Rectal smooth muscle tissue (tissue), 1 donor: ENCODE results near the gene ENGASE.
"Not testable (repeated sequence)": the region's sequence is repeated elsewhere in the genome, so short reads cannot be mapped to it uniquely, and the experiment has no call there.

Source experiments
- H3K27ac ChIP-seq: one replicate; pipeline ENCODE4 v1.7.0; 2013; ENCODE audit warnings: low read depth, low read length, inconsistent platforms
- H3K27me3 ChIP-seq: one replicate; pipeline ENCODE4 v1.7.0; 2013; ENCODE audit warnings: low read length; ENCODE audit not compliant: control insufficient read depth, insufficient read depth
- H3K36me3 ChIP-seq: one replicate; pipeline ENCODE4 v1.7.0; 2013; ENCODE audit warnings: low read length; ENCODE audit not compliant: control insufficient read depth, insufficient read depth
- H3K4me1 ChIP-seq: one replicate; pipeline ENCODE4 v1.7.0; 2013; ENCODE audit warnings: low read length; ENCODE audit not compliant: control insufficient read depth, insufficient read depth
- H3K4me3 ChIP-seq: one replicate; pipeline ENCODE4 v1.7.0; 2013; ENCODE audit warnings: low read length
- H3K9ac ChIP-seq: one replicate; pipeline ENCODE4 v1.7.0; 2013; ENCODE audit warnings: low read length

The ENGASE gene, protein sequence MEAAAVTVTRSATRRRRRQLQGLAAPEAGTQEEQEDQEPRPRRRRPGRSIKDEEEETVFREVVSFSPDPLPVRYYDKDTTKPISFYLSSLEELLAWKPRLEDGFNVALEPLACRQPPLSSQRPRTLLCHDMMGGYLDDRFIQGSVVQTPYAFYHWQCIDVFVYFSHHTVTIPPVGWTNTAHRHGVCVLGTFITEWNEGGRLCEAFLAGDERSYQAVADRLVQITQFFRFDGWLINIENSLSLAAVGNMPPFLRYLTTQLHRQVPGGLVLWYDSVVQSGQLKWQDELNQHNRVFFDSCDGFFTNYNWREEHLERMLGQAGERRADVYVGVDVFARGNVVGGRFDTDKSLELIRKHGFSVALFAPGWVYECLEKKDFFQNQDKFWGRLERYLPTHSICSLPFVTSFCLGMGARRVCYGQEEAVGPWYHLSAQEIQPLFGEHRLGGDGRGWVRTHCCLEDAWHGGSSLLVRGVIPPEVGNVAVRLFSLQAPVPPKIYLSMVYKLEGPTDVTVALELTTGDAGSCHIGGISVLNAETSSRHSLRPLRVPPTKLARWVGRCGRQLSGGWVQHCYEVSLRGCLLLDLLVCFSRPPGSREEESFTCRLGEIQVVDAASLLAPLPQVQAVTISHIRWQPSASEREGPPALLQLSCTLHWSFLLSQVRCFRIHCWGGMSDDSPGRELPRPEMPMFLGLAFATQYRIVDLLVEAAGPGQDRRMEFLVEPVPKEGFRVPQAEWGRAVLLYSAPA

DNA sequence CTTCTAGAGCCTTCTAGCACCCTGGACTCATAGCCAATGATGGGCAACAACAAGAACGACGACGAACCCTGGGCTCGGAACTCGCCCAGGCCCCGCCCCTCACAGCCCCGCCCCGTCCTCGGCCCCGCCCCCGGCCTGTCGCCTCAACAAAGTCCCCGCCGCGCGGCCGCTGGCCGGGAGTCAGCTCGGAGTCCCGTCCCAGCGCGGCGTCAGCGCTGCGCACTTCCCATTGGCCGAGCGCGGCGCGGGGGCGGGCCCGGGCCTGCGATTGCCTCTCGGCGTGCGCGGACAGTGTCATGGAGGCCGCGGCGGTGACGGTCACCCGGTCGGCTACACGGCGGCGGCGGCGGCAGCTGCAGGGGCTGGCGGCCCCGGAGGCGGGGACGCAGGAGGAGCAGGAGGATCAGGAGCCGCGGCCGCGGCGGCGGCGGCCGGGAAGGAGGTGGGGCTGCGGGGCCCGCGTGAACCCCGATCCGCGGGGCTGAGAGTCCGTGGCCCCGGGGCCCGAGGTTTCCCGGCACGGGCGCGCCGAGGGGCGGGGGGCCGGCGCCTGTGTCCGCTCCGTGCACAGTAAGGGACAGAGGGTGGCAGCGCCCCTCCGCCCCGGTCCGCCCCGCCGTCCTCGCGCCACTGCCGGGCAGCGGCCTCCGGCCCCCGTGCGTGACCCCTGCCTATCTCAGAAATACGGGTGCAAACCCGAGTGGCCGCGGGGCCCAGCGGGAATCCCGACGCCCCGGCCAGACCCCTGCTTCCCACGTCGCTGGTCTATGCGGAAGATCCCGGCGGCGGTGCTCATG is at the start of gene ENGASE:
Gene ENGASE, plus strand, starts transcription at position 176 of the 797 bp plus-strand sequence. Its CDS starts 121 bp downstream, at position 297.
- H3K4me3 ChIP-seq, result peak within 1 kb of the TSS; percentile 52
- peaks cover 7% of the 10 kb centered on the region for H3K36me3 ChIP-seq
- H3K4me1 ChIP-seq, result peaks cover 7% of the 10 kb centered on the region

DNA sequence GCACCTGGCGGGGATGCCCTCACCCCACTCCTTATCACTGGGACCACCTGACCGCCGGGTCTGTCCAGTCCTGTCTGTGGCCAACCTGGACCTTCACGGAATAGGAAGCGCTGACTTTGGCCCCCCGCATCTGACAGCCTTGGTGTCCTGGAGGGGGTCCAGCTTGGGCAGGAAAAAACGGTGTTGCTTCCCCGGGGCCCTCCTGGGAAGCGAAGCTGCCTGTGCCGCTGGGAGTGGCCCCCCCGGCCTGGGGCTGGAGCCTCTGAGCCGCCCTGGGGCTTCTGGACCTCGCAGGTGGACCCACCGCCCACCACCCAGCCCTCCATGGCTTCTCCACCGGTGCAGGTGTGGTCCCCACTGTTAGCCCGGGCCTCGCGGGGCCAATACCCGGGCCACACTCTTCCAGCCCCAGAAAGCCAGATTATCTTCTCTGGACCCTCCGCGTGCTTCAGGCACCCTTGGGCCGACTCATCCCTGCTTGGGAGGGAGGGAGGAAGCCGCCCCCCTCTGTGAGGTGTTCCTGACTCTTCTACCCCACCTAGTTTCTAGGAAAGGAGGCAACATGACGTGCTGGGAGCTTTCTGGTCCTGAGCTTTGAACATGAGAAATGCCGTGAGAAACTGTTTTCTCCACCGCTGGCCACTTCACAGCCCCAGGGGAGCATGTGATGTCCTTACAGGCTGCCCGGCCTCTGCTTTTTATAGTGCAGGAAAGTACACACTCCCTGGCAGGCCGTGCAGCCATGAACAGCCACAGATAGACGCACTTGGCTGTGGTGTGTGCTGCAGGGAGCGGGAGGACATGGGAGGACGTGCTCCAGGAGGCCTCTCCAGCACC is 49.5 kb upstream of the ENGASE start:
- H3K9ac ChIP-seq, result no peak overlapping the region
- no peaks in the 10 kb centered on the region for H3K36me3 ChIP-seq
- peak overlapping the region; percentile 66 for H3K4me3 ChIP-seq
- H3K4me1 ChIP-seq, result peaks cover 23% of the 10 kb centered on the region
- H3K27me3 ChIP-seq, result peaks cover 5% of the 10 kb centered on the region
- H3K27ac ChIP-seq, result no peak overlapping the region

More for the DNA sequence above, at the start of gene ENGASE:
- Histone ChIP-seq H3K9ac (peak within 1 kb of the TSS; percentile 52), H3K27me3 (no peaks in the 10 kb centered on the region), H3K27ac (peak within 1 kb of the TSS; percentile 47)

DNA sequence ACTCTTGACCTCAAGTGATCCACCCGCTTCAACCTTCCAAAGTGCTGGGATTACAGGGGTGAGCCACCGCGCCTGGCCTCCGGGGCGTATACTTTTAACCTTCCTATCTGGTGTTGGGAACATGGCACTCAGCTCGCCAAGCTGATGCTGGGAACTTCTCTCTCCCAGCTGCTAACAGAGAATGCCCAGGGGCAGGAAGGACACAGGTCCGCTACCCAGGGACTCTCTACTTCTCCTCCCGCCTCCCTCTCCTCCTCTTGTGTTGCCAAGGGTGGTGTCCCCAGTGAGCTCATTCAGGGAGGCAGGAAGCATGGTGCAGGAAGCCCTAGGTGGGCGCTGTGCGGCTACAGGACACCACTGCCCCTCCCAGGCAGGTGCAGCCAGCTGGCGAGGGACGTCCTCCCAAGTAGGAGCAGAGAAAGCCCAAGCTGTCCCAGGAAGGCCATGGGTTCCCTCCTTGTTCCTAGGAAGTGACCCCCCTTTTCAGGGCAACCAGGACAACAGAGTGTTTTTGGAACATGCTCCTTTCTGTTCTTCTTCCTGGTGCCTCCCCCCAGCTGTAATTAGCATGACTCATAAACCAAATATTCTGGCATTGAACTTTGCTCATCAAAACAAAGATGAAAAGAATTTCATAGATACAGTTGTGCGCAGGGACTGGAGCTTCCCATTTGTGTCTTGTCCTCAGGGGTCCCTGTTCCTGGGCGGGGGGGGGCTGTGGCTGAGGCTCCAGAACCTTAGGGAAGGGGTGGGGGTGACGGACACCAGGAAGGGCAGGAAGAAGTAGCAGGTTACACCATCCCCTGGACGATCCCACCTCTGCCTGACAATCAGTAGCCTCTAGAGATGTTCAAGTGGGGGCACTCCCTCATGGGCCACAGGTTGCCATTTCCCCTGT is 48.0 kb upstream of the ENGASE start:
- Histone ChIP-seq H3K36me3 (no peaks in the 10 kb centered on the region), H3K27me3 (peaks cover 5% of the 10 kb centered on the region), H3K4me3 (peak overlapping the region; percentile 51), H3K9ac (no peak overlapping the region), H3K4me1 (peaks cover 21% of the 10 kb centered on the region), H3K27ac (no peak overlapping the region)

DNA sequence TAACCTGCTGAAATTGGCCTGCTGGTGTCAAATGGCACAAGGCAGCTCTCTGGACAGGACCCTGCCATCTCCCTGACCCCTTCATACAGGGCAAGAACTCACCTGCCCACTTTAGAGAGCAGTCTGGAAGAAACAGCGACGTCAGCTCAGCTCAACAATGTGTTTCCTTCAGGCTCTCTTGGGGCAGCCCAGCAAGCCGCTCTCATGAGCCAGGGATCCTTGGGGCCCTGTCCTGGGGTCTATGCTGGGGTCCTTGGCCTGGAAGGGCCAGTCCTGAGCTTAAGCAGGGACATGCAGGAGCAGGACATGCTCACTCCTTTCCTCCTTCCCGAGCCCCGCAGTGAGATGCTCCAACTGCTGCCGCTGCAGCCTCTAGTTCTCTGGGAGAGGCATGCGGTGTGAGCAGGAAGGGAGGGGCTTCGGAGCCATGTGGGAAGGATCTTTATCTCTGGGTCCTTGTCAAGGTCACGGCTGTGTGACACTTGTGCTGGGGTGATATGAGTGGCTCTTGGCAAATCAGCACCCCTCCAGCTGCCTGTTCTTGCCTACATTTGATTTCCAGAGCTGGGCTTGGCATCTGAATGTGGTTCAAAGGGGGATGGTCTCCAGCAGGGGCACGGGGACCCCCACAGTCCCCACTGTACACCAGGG is 47.2 kb upstream of the ENGASE start:
- H3K9ac ChIP-seq, result no peak overlapping the region
- H3K4me3 ChIP-seq, result peak overlapping the region; percentile 44
- H3K27ac ChIP-seq, result no peak overlapping the region
- peaks cover 21% of the 10 kb centered on the region for H3K4me1 ChIP-seq
- H3K27me3 ChIP-seq, result peaks cover 5% of the 10 kb centered on the region
- H3K36me3 ChIP-seq, result no peaks in the 10 kb centered on the region

DNA sequence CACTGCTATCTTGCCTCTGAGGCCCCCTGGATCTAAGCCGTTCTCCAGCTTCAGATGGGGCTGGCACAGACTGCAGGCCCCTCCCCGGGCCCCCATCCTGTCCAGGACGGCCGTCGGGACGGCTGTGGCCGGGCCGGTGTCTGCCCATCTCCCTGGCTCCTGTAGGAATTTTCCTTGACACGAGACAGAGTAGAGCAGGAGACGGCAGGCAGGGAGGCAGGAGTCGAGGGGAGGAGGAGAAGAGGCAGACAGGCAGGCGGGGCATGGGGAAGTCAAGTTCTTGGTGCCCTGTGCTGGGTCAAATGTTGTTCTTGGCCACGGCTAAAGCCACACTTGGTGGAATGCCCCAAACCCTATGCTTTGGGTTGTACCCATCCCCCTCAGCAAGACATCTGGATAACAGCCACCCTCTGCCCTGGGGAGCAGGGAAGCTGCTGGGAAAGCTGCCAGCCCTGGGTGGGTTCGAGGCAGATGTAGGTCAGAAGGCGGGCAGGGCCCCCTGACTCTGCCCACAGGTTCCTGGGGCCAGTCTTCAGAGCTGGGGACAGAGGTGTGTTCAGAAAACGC is 46.6 kb upstream of the ENGASE start:
- peak overlapping the region; percentile 44 for H3K4me3 ChIP-seq
- no peak overlapping the region for H3K9ac ChIP-seq
- H3K27me3 ChIP-seq, result peaks cover under 1% of the 10 kb centered on the region
- no peaks in the 10 kb centered on the region for H3K36me3 ChIP-seq
- H3K27ac ChIP-seq, result no peak overlapping the region
- H3K4me1 ChIP-seq, result peaks cover 21% of the 10 kb centered on the region

- no peak overlapping the region for H3K9ac ChIP-seq
Observed at GRCh38 chr17:79028496-79029326, 45.9 kb upstream of the ENGASE start.

GRCh38 chr17:79029327-79030009 is 45.2 kb upstream of the ENGASE start:
- H3K36me3 ChIP-seq, result no peaks in the 10 kb centered on the region
- no peak overlapping the region for H3K27ac ChIP-seq
- no peak overlapping the region for H3K4me3 ChIP-seq
- H3K9ac ChIP-seq, result no peak overlapping the region
- H3K27me3 ChIP-seq, result no peaks in the 10 kb centered on the region
- peaks cover 21% of the 10 kb centered on the region for H3K4me1 ChIP-seq

More at GRCh38 chr17:79028496-79029326, 45.9 kb upstream of the ENGASE start:
- Histone ChIP-seq H3K4me3 (no peak overlapping the region), H3K27me3 (no peaks in the 10 kb centered on the region), H3K27ac (no peak overlapping the region), H3K4me1 (peaks cover 21% of the 10 kb centered on the region), H3K36me3 (no peaks in the 10 kb centered on the region)

GRCh38 chr17:79030636-79031035 is 44.0 kb upstream of the ENGASE start:
- not testable (repeated sequence) for H3K27me3 ChIP-seq, H3K27ac ChIP-seq, H3K36me3 ChIP-seq, H3K4me3 ChIP-seq, H3K9ac ChIP-seq
- peaks cover 20% of the 10 kb centered on the region for H3K4me1 ChIP-seq

DNA sequence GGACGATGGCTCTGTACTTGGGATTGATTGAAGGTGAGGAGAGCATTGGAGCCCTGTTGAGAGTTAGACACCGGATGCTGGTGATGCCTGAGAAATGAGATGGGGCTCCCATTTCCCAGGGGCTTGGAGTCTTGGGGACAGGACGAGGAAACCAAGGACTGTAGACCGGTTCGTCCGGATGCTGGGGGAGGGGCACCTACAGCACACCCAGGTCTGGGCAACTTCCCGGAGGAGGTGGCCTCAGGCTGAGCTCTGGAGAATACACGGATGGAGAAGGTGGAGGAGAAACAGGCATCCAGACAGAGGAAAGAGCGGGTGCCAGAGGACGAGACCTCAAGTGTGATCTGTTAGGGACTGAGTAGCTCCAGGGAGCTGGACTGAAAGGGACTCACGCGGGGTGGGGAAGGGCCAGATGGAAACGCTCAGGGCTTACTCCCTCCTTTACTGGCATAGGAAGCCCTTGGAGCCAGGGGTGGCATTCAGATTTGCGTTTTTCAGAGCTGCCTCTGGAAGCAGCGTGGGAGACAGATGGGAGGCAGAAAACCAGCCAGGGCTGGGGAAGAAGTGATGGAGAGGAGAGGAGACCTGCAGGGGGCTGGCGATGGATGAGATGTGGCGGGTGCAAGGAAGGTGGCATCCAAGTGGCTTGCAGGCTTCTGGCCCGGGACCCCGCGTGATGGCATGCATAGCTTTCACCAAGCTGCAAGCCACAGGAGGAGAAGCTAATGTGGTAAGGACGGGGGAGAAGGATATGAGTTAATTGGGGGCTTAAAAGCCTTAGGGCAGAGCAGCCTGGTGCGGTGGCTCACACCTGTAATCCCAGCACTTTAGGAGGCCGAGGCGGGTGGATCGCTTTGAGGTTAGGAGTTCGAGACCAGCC is 42.4 kb upstream of the ENGASE start:
- H3K9ac ChIP-seq, result no peak overlapping the region
- H3K36me3 ChIP-seq, result no peaks in the 10 kb centered on the region
- no peak overlapping the region for H3K27ac ChIP-seq
- no peaks in the 10 kb centered on the region for H3K27me3 ChIP-seq
- peaks cover 13% of the 10 kb centered on the region for H3K4me1 ChIP-seq
- H3K4me3 ChIP-seq, result no peak overlapping the region
